NCI-H524 (cell line): ENCODE data around the gene SMIM11.
"Not testable (repeated sequence)": the region's sequence is repeated elsewhere in the genome, so short reads cannot be mapped to it uniquely, and the experiment has no call there.

Experiments used
- DNase-seq, 2 experiments: peaks; one replicate each; lab custom pipeline; 2025; lab: John Stamatoyannopoulos, UW

Gene SMIM11

GRCh38 chr21:34355570-34355969 is 19.7 kb upstream of the SMIM11 start:
- DNase-seq = no peak

- DNase-seq = no peak
These were observed 17.4 kb upstream of the SMIM11 start for GRCh38 chr21:34357889-34358288.

DNA sequence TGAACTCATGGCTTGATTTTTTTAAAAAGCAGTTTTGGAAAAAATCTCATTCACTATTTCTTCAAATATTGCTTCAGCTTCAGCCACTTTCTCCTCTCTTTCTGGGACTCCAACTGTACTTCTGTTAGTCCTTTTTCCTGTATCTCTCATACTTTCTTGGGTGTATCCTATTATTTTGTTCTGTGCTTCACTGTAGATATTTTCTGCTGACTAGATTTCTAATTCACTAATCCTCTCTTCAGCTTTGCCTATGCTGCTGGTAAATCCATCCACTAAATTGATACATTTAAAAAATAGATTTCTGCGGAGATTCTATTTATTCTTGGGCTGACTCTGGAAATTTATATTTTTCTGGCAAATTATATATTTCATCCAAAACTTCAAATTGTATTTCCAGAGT is 16.4 kb upstream of the SMIM11 start:
- DNase-seq = no peak

DNA sequence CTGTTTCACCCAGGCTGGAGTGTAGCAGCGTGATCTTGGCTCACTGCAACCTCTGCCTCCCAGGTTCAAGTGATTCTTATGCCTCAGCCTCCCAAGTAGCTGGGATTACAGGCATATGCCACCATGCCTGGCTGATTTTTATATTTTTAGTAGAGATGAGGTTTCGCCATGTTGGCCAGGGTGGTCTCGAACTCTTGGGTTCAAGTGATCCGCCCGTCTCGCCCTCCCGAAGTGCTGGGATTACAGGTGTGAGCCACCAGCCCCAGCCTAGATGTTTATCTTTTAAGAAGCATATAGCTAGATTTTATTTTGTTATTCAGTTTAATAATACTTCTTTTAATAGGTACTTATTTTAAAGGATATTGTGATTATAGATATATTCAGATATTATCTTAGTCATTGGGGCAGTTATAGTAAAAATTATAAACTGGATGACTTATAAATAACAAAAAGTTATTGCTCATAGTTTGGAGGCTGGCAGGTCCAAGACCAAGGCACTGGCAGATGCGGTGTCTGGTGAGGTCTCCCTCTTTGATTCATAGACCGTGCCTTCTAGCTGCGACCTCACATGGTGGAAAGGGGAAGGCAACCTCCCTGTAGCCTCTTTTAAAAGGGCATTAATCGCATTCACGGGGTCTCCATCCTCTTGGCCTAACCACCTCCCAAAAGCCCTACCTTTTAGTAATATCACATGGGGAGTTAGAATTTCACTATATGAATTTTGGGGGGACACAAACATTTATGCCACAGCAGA is 14.6 kb upstream of the SMIM11 start:
- DNase-seq = no peak

- DNase-seq = no peak
These were observed 13.2 kb upstream of the SMIM11 start for GRCh38 chr21:34362136-34362444.

DNA sequence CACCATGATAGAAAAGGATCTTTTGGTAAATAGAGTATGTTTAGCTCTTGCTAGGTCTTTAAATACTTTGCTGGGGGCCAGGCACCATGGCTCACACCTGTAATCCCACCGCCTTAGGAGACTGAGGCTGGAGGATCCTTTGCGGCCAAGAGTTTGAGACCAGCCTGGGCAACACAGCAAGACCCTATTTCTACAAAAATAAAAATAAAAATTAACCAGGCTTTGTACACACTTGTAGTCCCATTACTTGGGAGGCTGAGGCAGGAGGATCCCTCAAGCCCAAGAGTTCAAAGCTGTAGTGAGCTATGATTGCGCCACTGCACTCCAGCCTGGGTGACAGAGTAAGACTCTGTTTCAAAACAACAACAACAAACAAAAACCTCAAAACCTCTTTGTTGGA is 12.6 kb upstream of the SMIM11 start:
- no peak for DNase-seq

GRCh38 chr21:34363733-34364132 is 11.6 kb upstream of the SMIM11 start, which contains the start of gene KCNE2:
Gene KCNE2 (plus strand): TSS chr21:34364006. CDS start chr21:34370479, 6,473 bp downstream.
- no peak for DNase-seq

DNA sequence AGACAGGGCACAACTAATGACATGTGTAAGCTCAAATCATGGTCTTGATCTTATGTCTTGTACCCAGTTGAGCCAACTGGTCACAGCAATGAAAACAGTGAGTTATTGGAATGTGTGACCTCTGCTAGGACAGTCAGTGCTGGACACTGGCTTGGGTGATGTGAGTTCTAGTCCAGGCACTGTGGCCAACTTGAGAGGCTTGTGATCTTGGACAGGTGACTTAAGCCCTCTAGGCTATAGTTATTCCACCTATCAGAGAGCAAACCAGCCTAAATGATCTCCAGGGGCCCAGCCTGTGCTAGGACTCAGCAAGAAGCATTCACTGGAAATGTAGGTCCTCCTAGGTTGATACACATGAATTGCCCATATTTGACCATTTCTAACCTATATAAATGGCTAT is 10.4 kb upstream of the SMIM11 start:
- no peak for DNase-seq

DNA sequence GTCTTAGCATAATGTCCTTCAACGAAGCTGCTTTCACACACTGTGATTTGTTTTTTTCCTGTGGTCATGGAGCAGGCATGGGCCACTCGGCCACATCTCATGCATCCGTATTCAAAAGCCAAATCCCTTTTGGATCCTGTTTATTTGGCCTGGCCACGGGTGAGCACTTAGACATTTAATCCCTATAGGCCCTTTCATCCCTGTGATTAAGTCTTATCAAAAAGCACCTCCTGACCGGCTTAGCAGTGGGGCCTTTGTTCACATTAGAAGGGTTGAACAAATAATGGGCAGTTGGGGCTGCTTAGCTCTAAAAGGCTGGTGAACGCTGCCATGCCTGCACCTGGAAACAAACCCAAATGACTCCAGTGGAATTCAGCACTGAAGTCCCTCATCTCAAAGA is 9.5 kb upstream of the SMIM11 start:
- no peak for DNase-seq

DNA sequence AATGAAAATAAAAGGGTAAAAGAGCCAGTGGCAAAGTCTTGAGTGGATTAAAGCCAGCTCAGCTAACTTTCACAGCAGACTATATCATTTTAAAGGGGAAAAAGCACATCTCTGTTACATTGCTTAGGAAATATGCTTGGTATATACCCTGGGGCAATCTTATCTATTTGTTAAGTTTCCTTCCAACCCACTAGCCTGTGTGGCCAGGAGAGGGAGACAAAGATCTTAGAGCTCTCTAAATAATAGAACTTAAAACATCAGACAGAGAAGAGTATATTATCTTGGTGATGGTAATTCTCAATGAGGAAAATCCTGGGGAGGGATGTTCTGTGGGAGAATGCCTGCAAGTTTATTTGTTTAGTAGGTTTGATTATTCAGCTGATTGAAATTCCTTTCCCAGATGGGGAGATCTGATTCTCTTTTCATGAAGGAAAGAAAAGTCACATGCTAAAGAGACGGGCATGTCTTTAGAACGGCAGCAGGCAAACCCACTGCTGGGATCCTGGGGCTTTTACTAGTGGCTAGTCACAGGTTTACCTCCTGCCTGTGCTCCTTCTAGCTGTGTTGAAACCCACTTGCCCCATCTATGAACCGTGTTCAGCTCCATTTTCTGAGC is 7.9 kb upstream of the SMIM11 start:
- DNase-seq = peak; percentile 6 to 66

DNA sequence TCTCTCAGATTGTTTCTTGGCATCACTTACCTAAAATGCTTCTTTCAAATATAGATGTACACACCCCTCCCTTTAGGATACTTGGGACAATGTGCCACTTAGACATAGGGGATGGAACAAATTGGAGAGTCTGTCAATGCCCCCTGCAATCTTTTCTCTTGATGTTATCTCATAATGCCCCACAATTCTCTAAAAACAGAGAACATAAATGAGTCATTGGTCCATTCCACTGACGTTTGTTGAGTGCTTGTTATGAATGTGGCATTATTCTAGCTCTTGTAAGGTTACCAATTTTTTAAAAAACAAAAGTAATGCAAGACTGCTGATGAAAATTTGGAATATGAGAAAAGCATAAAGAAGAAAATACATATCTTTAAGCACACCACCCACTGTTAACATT is 5.6 kb upstream of the SMIM11 start:
- no peak for DNase-seq

- DNase-seq = no peak
These were observed 3.0 kb upstream of the SMIM11 start for GRCh38 chr21:34372321-34372720.

DNA sequence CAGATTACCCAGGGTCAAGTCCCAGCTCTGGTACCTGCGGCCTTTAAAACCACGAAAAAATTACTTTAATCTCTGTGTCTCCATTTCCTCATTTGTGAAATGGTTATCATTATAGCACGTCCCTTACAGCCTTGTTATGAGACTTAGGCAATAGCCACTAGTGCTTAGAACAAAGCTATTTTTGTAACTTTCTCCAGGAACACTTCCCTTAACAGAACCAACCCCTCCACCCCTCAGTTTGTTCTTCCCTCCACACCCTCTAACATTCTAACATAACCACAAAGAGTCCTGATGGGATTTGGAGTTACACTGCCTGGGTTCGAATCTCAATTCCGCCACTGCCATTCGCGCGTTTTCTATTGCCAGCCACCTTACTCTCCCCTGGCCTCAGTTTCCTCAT is 845 bp upstream of the SMIM11 start:
- not testable (repeated sequence) for DNase-seq

- DNase-seq = not testable (repeated sequence)
These were observed 289 bp downstream of the SMIM11 start for GRCh38 chr21:34375619-34375972.

GRCh38 chr21:34383138-34383537 is 7.8 kb downstream of the SMIM11 start:
- DNase-seq = not testable (repeated sequence)

DNA sequence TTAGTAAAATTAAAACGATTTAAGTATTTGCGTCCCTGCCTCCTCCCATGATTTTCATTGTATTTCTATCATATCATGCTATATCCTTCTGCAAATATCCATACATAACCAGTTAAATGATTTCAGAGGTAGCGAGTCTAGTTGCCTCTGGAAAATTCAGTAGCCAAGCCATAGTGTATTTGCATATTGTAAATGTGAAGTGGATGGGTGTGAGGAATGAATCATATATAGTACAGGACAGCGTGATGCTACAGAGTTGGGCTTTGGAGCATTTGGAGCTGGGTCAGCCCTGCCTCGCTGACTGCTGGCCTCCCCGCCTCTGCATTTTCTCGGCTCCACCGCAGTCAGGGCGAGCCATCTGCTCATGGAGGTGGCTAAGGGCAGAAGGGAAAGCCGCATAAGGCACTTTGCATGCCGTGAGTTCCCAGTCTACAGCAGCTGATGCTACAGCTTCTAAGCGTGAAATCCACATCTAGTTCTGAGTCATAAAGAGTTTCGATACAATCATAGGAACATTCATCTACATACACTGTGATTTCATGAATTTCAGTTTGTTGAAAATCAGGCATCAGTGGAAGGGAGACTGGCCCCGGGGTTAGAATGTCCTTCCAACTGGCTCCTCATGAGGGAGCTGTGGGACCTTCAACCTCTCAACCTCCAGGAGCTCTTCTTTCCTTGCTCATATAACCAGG is 8.6 kb downstream of the SMIM11 start:
- not testable (repeated sequence) for DNase-seq

DNA sequence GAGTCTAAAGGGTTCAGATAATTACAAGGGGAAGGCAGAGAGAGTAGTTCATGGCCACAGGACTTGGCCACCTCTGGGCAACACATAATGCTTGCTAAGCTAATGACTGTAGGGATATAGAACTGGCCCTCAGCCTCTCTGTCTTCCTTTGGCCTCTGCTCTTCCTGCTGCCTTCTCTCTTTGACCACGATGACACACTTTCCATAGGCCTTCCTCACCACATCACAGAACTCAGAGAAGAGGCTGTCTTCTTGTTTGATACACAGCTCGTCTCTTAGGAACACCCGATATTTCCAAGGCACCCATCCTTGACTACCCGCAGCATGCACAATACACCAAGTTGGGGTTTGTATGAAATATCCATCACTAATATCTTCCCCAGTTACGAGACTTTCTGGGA is 25.2 kb downstream of the SMIM11 start:
- not testable (repeated sequence) for DNase-seq

DNA sequence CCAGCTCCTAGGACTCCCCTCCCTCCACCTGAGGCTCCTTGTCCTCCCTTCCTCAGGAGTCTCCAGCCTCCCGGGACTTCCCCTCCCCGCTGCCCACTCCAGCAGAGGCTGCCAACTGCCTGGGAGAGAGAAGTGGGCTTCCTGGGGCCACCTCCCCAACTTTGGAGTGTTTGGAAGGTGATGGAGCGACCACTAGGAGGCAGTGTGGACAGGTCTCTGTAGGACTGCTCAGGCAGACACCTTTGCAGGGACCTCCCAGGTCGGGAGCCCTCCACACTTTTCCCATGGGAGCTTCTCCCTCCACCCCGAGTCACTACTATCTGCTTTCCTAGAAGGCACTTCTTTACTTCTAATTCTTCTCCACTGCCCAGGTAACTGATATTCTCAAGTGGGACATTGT is 29.4 kb downstream of the SMIM11 start:
- DNase-seq = not testable (repeated sequence)

DNA sequence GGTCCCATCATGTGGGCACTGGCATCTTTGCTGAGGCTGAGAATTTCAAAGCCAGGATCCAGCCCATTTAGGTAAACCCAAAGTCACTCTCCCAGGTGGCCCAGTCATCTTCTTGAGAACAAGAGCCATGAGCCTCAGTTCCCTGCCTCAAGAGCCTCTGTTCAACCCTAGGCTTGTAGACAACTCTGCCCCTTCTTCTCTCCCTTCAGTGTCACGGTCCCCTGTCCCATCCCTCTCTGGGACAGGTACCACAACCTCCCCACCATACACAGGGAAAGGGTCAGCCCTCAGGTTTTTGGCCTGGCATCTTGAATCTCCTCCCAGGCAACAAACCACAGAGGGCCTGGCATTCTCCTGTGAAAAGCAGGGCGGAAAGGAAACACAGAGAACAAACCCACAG is 30.4 kb downstream of the SMIM11 start:
- DNase-seq = not testable (repeated sequence)

- DNase-seq = not testable (repeated sequence)
These were observed 30.8 kb downstream of the SMIM11 start for GRCh38 chr21:34406102-34406501.

DNA sequence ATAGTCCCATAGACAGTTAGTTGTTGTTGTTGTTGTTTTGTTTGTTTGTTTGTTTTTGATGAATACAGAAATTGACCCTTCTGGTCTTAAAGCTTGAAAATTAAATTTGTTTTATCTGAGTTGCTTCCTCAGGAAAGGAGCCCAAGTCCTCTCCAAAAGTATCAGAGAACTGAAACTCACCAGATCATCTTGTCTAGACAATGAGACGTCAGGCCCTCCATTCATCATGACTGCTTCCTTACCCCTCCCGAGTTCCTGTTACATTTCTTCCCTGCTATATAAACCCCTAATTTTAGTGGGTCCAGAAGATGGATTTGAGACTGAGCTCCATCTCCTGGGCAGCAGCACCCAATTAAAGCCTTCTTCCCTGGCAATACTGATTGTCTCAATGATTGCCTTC is 31.4 kb downstream of the SMIM11 start:
- DNase-seq = not testable (repeated sequence)

- DNase-seq = not testable (repeated sequence)
These were observed 32.0 kb downstream of the SMIM11 start for GRCh38 chr21:34407294-34407693.

DNA sequence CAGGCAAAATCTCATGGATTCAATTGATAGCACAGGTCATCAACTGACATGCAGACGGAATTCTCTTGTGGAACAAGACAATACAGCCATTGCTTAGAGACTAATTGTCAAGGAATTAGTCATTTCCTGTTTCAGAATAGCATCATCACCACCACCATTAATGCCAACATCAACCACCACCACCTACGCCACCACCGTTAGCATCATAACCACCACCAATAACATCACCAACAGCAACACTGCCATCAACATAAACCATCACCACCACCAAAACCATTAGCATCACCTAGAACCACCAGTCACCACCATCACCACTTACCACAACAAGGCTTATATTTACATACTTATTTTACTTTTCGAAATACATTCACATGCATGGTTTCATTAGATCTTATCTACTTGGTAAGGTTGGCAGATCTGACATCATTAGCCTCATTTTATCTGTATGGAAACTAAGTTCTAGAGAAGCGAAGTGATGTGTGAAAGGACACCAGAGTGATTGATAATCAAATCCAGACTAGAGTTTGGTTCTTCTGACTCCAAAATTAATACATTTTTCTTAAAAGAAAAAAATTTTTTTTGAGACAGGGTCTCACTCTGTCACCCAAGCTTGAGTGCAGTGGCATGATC is 42.3 kb downstream of the SMIM11 start:
- DNase-seq = not testable (repeated sequence)
